Measurements from ENCODE around the gene PCTP. TPM values are rescaled to one million over a fixed set of nuclear protein-coding genes. Genes with fewer than 3 reads are reported as not detected.

Gene PCTP
- 28.1 TPM for total RNA-seq
- long read RNA-seq, transcript PCTP-201 (6 exons, 2,044 nt) = major isoform, 19 of 26 reads
- long read RNA-seq, partial matches to known transcripts = 0 of 26 reads
- long read RNA-seq, other reads (novel, unspliced or antisense) = 5 of 26 reads

DNA sequence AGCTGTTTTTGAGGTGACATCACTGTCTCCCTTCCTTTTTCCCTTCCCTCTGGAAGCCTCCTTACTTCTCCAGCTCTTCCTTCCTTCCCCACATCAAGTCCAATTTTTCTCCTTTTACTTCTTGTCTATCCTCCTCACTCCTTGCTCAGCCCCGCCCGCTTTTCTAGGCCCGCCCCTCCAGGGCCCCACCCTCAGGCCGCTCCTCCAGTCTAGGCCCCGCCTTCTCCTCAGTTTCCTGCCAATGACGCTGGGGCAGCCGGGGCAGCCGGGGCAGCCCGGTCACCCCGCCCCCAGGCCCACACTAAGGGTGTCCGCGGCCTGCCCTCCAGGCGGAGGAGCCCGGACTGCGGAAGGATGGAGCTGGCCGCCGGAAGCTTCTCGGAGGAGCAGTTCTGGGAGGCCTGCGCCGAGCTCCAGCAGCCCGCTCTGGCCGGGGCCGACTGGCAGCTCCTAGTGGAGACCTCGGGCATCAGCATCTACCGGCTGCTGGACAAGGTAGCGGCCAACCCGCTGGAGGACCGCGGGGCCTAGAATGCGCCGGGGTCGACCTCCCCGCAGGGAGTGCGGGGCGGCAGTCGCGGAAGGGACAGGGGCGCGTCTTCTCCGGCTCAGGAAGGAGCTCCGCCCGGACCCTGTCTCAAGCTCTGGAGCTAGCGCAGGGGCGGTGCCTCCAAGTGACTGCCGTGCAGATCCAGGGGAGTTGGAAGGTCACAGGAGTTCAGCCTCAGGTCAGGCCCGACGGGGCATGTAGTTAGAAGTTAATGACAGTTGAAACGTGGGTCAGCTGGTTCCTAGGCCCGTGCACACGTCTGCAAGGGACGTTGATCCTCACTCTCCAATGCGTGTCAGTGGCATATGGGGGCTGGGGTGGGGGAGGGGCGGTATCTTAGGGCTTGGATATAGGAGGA is at the start of gene PCTP:
Gene PCTP (plus strand): TSS at position 302 of the 908 bp plus-strand sequence. CDS start 53 bp downstream, at position 355.
- Histone ChIP-seq H3K27ac (peak within 1 kb of the TSS; percentile 92), H3K36me3 (peaks cover 7% of the 10 kb centered on the region), H3K27me3 (ENCODE audit: low read depth) (no peaks in the 10 kb centered on the region), H3K4me1 (peaks cover 14% of the 10 kb centered on the region), H3K9me3 (no peaks in the 10 kb centered on the region), H3K4me3 (peak within 1 kb of the TSS; percentile 82)
- intact Hi-C loops (cut with DNase I) = no loop called here
- TF ChIP-seq CTCF (IDR thresholded peaks at IDR 0.05) = peak; percentile 52
- ATAC-seq (peak; percentile 100), DNase-seq (peak; percentile 96)

DNA sequence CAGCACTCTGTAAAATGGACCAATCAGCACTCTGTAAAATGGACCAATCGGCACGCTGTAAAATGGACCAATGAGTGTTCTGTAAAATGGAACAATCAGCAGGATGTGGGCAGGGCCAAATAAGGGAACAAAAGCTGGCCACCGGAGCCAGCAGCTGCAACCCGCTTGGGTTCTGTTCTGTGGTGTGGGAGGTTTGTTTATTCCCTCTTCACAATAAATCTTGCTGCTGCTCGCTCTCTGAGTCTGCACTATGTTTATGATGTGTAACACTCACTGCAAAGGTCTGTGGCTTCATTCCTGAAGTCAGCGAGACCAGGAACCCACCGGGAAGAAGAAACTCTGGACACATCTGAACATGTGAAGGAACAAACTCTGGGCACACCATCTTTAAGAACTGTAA is 48.7 kb upstream of the PCTP start:
- H3K27ac ChIP-seq = no peak overlapping the region

GRCh38 chr17:55704401-55704800 is 46.5 kb upstream of the PCTP start:
- no peak for ATAC-seq
- DNase-seq = no peak
- Histone ChIP-seq H3K4me3 (no peak overlapping the region), H3K9me3 (no peaks in the 10 kb centered on the region), H3K36me3 (no peaks in the 10 kb centered on the region), H3K27me3 (ENCODE audit: low read depth) (no peaks in the 10 kb centered on the region), H3K27ac (no peak overlapping the region), H3K4me1 (no peaks in the 10 kb centered on the region)
- intact Hi-C loops (cut with DNase I) = no loop called here
- TF ChIP-seq CTCF (IDR thresholded peaks at IDR 0.05) = no peak

More for the DNA sequence above, 48.7 kb upstream of the PCTP start:
- no peak for ATAC-seq
- no peak for TF ChIP-seq CTCF (IDR thresholded peaks at IDR 0.05)
- Histone ChIP-seq H3K36me3 (no peaks in the 10 kb centered on the region), H3K4me3 (no peak overlapping the region), H3K9me3 (no peaks in the 10 kb centered on the region), H3K4me1 (peaks cover 7% of the 10 kb centered on the region), H3K27me3 (ENCODE audit: low read depth) (no peaks in the 10 kb centered on the region)
- DNase-seq = no peak
- intact Hi-C loops (cut with DNase I) = no loop called here

GRCh38 chr17:55705847-55706246 is 45.0 kb upstream of the PCTP start:
- intact Hi-C loops (cut with DNase I) = no loop called here
- Histone ChIP-seq H3K27me3 (ENCODE audit: low read depth) (no peaks in the 10 kb centered on the region), H3K4me1 (peaks cover 2% of the 10 kb centered on the region), H3K4me3 (no peak overlapping the region), H3K9me3 (no peaks in the 10 kb centered on the region), H3K36me3 (no peaks in the 10 kb centered on the region), H3K27ac (no peak overlapping the region)
- TF ChIP-seq CTCF (IDR thresholded peaks at IDR 0.05) = no peak
- no peak for DNase-seq
- ATAC-seq = no peak

GRCh38 chr17:55706808-55707773 is 43.8 kb upstream of the PCTP start:
- DNase-seq = no peak
- H3K4me3 ChIP-seq = no peak overlapping the region
- intact Hi-C loops (cut with DNase I) = no loop called here
- peak overlapping the region; percentile 27 for H3K27ac ChIP-seq
- peaks cover 5% of the 10 kb centered on the region for H3K4me1 ChIP-seq
- ATAC-seq = no peak
- no peaks in the 10 kb centered on the region for H3K9me3 ChIP-seq
- H3K36me3 ChIP-seq = no peaks in the 10 kb centered on the region
- no peak for TF ChIP-seq CTCF (IDR thresholded peaks at IDR 0.05)
- H3K27me3 ChIP-seq (ENCODE audit: low read depth) = no peaks in the 10 kb centered on the region

All from lower lobe of right lung (tissue), 2 donors.